HG03175 (cell line): ENCODE measurements around the gene TGM4.
"Not testable (repeated sequence)": the region's sequence is repeated elsewhere in the genome, so short reads cannot be mapped to it uniquely, and the experiment has no call there.

Experiments used
- ATAC-seq: cut with Tn5 transposase; IDR thresholded peaks from one replicate; pipeline ENCODE4 v1.9.1; 2021; ENCODE audit warnings: mild to moderate bottlenecking, moderate library complexity; ENCODE audit not compliant: unreplicated experiment

Gene TGM4

GRCh38 chr3:44874308-44874707 lies at the start of gene TGM4:
TGM4 (plus strand) TSS chr3:44874608; CDS start chr3:44874679, 71 bp downstream.
- no peak for ATAC-seq

- no peak for ATAC-seq
These were observed 49.0 kb upstream of the TGM4 start for GRCh38 chr3:44825264-44825925.

- ATAC-seq = no peak
These were observed 47.2 kb upstream of the TGM4 start for GRCh38 chr3:44827196-44827595.

GRCh38 chr3:44831232-44831631 lies 43.2 kb upstream of the TGM4 start:
- ATAC-seq = no peak

- no peak for ATAC-seq
These were observed 42.4 kb upstream of the TGM4 start for GRCh38 chr3:44832032-44832431.

- ATAC-seq = no peak
These were observed 41.4 kb upstream of the TGM4 start for GRCh38 chr3:44832965-44833364.

- ATAC-seq = no peak
These were observed 41.0 kb upstream of the TGM4 start for GRCh38 chr3:44833394-44833793.

- no peak for ATAC-seq
These were observed 38.7 kb upstream of the TGM4 start for GRCh38 chr3:44835684-44836083.

- no peak for ATAC-seq
These were observed 32.0 kb upstream of the TGM4 start for GRCh38 chr3:44842376-44842775.

- ATAC-seq = no peak
These were observed 28.6 kb upstream of the TGM4 start for GRCh38 chr3:44845528-44846520.

GRCh38 chr3:44848634-44849033 lies 25.8 kb upstream of the TGM4 start:
- ATAC-seq = no peak

- ATAC-seq = not testable (repeated sequence)
These were observed 17.7 kb upstream of the TGM4 start for GRCh38 chr3:44856663-44857062.

GRCh38 chr3:44860117-44860516 lies 14.3 kb upstream of the TGM4 start:
- no peak for ATAC-seq

- ATAC-seq = peak; percentile 93
These were observed 12.8 kb upstream of the TGM4 start, which contains the start of gene TMEM42 for GRCh38 chr3:44861412-44862225. TMEM42 (plus strand) TSS chr3:44861912; CDS start chr3:44861925, 13 bp downstream.

- ATAC-seq = peak; percentile 38
These were observed 12.2 kb upstream of the TGM4 start for GRCh38 chr3:44862226-44862637.

GRCh38 chr3:44865272-44866035 lies 9.0 kb upstream of the TGM4 start:
- no peak for ATAC-seq

- ATAC-seq = no peak
These were observed 6.8 kb upstream of the TGM4 start for GRCh38 chr3:44867421-44868111.

- ATAC-seq = no peak
These were observed 3.9 kb upstream of the TGM4 start for GRCh38 chr3:44870375-44871061.

- ATAC-seq = no peak
These were observed 1.2 kb downstream of the TGM4 start for GRCh38 chr3:44875596-44875995.
